Liver (tissue), 9 donors: ENCODE results near the gene CPN1. TPM values are rescaled to one million over a fixed set of nuclear protein-coding genes. Genes with fewer than 3 reads are reported as not detected.

ENCODE experiments used
- DNase-seq: peaks from one replicate; pipeline ENCODE4 v3.0.0-alpha.2; 2017; ENCODE audit warnings: low spot score
- H3K27ac ChIP-seq, 2 donors: one replicate each; pipeline ENCODE4 v1.7.0; 2013; ENCODE audit warnings: inconsistent platforms in 2 of 2, low read length in 2 of 2, control low read depth in 1 of 2, low read depth in 1 of 2, mild to moderate bottlenecking in 1 of 2
- H3K27me3 ChIP-seq, 4 donors: one replicate each; pipeline versions ENCODE4 v1.6.1 to v1.7.0; 2013; ENCODE audit warnings: low read length in 3 of 4, inconsistent platforms in 1 of 4, mild to moderate bottlenecking in 1 of 4, moderate library complexity in 1 of 4; ENCODE audit not compliant: control insufficient read depth in 4 of 4, insufficient read depth in 4 of 4
- H3K36me3 ChIP-seq, 4 donors: one replicate each; pipeline versions ENCODE4 v1.6.1 to v1.7.0; 2013; ENCODE audit warnings: low read length in 3 of 4, mild to moderate bottlenecking in 3 of 4, low read depth in 1 of 4, moderate library complexity in 1 of 4; ENCODE audit not compliant: control insufficient read depth in 4 of 4, insufficient read depth in 3 of 4
- H3K4me1 ChIP-seq, 4 donors: one replicate each; pipeline versions ENCODE4 v1.6.1 to v1.7.0; 2013; ENCODE audit warnings: low read length in 3 of 4, mild to moderate bottlenecking in 3 of 4, moderate library complexity in 1 of 4; ENCODE audit not compliant: control insufficient read depth in 4 of 4, insufficient read depth in 4 of 4
- H3K4me3 ChIP-seq, 3 donors: one replicate each; pipeline versions ENCODE4 v1.6.1 to v1.7.0; 2013; ENCODE audit warnings: low read length in 3 of 3, control low read depth in 1 of 3, low read depth in 1 of 3, mild to moderate bottlenecking in 1 of 3
- H3K9ac ChIP-seq, 2 donors: one replicate each; pipeline ENCODE4 v1.7.0; 2013; ENCODE audit warnings: low read length in 2 of 2, mild to moderate bottlenecking in 2 of 2, moderate library complexity in 2 of 2, control low read depth in 1 of 2, low read depth in 1 of 2
- H3K9me3 ChIP-seq, 4 donors: one replicate each; pipeline versions ENCODE4 v1.6.1 to v1.7.0; 2013; ENCODE audit warnings: low read length in 3 of 4; ENCODE audit not compliant: control insufficient read depth in 4 of 4
- EGR1 ChIP-seq, 2 donors: IDR thresholded peaks; 2 replicates each; pipeline ENCODE4 v1.6.1; 2016 to 2018; ENCODE audit warnings: antibody characterized with exemption in 2 of 2, low read depth in 2 of 2
- FOXA1 ChIP-seq: IDR thresholded peaks from 2 replicates; pipeline ENCODE4 v1.6.1; 2016; ENCODE audit warnings: antibody characterized with exemption
- FOXA2 ChIP-seq: IDR thresholded peaks from 2 replicates; pipeline ENCODE4 v1.6.1; 2016; ENCODE audit warnings: antibody characterized with exemption
- GABPA ChIP-seq, 2 donors: IDR thresholded peaks in 1 of 2; conservative IDR thresholded peaks in 1 of 2; 2 replicates each; pipeline ENCODE4 v1.6.1; 2016; ENCODE audit warnings: antibody characterized with exemption in 2 of 2, mild to moderate bottlenecking in 1 of 2, moderate library complexity in 1 of 2
- HNF4A ChIP-seq, 2 donors: conservative IDR thresholded peaks; 2 replicates each; pipeline ENCODE4 v1.6.1; 2016; ENCODE audit warnings: antibody characterized with exemption in 2 of 2, mild to moderate bottlenecking in 2 of 2
- HNF4G ChIP-seq: IDR thresholded peaks from 2 replicates; pipeline ENCODE4 v1.6.1; 2016; ENCODE audit warnings: antibody characterized with exemption
- JUND ChIP-seq, 2 donors: IDR thresholded peaks; 2 replicates each; pipeline ENCODE4 v1.6.1; 2016; ENCODE audit warnings: antibody characterized with exemption in 2 of 2
- RAD21 ChIP-seq, 2 donors: IDR thresholded peaks; 2 replicates each; pipeline ENCODE4 v1.6.1; 2016; ENCODE audit warnings: antibody characterized with exemption in 2 of 2, mild to moderate bottlenecking in 2 of 2
- RXRA ChIP-seq, 2 donors: IDR thresholded peaks; 2 replicates each; pipeline ENCODE4 v1.6.1; 2017 to 2018; ENCODE audit warnings: antibody characterized with exemption in 2 of 2, mild to moderate bottlenecking in 1 of 2
- SP1 ChIP-seq: IDR thresholded peaks from 2 replicates; pipeline ENCODE4 v1.6.1; 2018; ENCODE audit warnings: antibody characterized with exemption, mild to moderate bottlenecking
- TAF1 ChIP-seq: conservative IDR thresholded peaks from 2 replicates; pipeline ENCODE4 v1.6.1; 2016; ENCODE audit warnings: antibody characterized with exemption, mild to moderate bottlenecking
- YY1 ChIP-seq: IDR thresholded peaks from 2 replicates; pipeline ENCODE4 v1.6.1; 2016; ENCODE audit warnings: antibody characterized with exemption, mild to moderate bottlenecking
- WGBS: extraction: QIAGEN DNeasy Blood & Tissue Kit; methylation state at CpG from one replicate; pipeline ENCODE4 v1.1.7; 2013; 5-methylcytosine and 5-hydroxymethylcytosine counted together
- polyA plus RNA-seq, 2 donors: library from polyadenylated mRNA; stranded (reverse) in 1 of 2; unstranded in 1 of 2; fragments of 200-250 nt in 1 of 2; fragments of >200 nt in 1 of 2; fragmentation: Nextera tagmentation in 1 of 2; extraction: Ambion mirVana in 1 of 2; gene quantifications; one replicate each; pipeline versions ENCODE4 v1.2.1 to v1.2.3, GENCODE V29; 2013 to 2015
- total RNA-seq, 2 donors: library from RNA; depleted of rRNA; stranded (reverse); fragments of >200 nt; gene quantifications; one replicate each; pipeline ENCODE4 v1.2.3, GENCODE V29; 2014
- TF ChIP-seq, protein P1 (sequence below): IDR thresholded peaks from 2 replicates; pipeline ENCODE4 v1.6.1; 2016; ENCODE audit warnings: antibody characterized with exemption
- TF ChIP-seq, protein P2 (sequence below): IDR thresholded peaks from 2 replicates; pipeline ENCODE4 v1.6.1; 2016; ENCODE audit warnings: antibody characterized with exemption
- TF ChIP-seq, protein P3 (sequence below): fragments of 150-350 bp; IDR thresholded peaks from 2 replicates; pipeline ENCODE4 v1.5.1; 2017; ENCODE audit warnings: improper control_type of control experiment, low read depth, low read length; ENCODE audit not compliant: missing input control
- TF ChIP-seq, protein P4 (sequence below): IDR thresholded peaks from 2 replicates; pipeline ENCODE4 v1.6.1; 2016; ENCODE audit warnings: antibody characterized with exemption, mild to moderate bottlenecking
- TF ChIP-seq, protein P5 (sequence below): IDR thresholded peaks from 2 replicates; pipeline ENCODE4 v1.6.1; 2016; ENCODE audit warnings: antibody characterized with exemption
- donor health status: healthy.
- donor health status: healthy.
- donor health status: healthy.
- donor health status: healthy.
- donor health status: healthy.

Gene CPN1
- total and polyA plus RNA-seq, 4 donors, result 30.4 to 119 (median 96.8) TPM

DNA sequence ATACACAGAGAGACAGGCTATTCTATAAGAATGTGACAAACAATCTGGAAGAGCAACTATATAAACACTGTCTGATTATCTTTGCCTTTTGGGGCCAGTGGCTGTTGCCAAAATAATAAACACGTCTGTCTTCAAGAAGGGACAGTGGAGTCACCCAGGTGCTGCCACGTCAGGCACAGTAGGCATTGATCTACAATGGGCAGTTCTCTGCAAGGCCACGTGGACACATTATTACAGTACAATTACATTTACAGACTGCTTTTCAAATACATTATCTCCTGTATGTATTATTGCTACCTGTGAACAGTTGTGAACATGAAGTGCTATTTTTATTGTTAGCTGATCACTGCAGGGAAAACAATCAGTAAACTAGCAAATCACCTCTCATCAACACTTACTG lies 86.0 kb downstream of the CPN1 start:
- H3K9ac ChIP-seq, result no peak overlapping the region
- H3K4me1 ChIP-seq, result peaks cover 0 to 13% (median 4%) of the 10 kb centered on the region in 4 donors
- no peak overlapping the region for H3K4me3 ChIP-seq
- no peaks in the 10 kb centered on the region for H3K36me3 ChIP-seq
- no peak overlapping the region for H3K27ac ChIP-seq
- no peak for TF ChIP-seq RAD21 (IDR thresholded peaks at IDR 0.05)
- no peak for TF ChIP-seq JUND (IDR thresholded peaks at IDR 0.05)
- no peak for TF ChIP-seq RXRA (IDR thresholded peaks at IDR 0.05)
- TF ChIP-seq, protein P1, sequence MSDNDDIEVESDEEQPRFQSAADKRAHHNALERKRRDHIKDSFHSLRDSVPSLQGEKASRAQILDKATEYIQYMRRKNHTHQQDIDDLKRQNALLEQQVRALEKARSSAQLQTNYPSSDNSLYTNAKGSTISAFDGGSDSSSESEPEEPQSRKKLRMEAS, result no peak
- no peak for TF ChIP-seq SP1
- no peak for TF ChIP-seq GABPA (IDR thresholded peaks at IDR 0.05 in 1 of 2, conservative IDR thresholded peaks at IDR 0.05 in 1 of 2)
- TF ChIP-seq, protein P2, sequence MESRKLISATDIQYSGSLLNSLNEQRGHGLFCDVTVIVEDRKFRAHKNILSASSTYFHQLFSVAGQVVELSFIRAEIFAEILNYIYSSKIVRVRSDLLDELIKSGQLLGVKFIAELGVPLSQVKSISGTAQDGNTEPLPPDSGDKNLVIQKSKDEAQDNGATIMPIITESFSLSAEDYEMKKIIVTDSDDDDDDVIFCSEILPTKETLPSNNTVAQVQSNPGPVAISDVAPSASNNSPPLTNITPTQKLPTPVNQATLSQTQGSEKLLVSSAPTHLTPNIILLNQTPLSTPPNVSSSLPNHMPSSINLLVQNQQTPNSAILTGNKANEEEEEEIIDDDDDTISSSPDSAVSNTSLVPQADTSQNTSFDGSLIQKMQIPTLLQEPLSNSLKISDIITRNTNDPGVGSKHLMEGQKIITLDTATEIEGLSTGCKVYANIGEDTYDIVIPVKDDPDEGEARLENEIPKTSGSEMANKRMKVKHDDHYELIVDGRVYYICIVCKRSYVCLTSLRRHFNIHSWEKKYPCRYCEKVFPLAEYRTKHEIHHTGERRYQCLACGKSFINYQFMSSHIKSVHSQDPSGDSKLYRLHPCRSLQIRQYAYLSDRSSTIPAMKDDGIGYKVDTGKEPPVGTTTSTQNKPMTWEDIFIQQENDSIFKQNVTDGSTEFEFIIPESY, result no peak
- TF ChIP-seq, protein P3, sequence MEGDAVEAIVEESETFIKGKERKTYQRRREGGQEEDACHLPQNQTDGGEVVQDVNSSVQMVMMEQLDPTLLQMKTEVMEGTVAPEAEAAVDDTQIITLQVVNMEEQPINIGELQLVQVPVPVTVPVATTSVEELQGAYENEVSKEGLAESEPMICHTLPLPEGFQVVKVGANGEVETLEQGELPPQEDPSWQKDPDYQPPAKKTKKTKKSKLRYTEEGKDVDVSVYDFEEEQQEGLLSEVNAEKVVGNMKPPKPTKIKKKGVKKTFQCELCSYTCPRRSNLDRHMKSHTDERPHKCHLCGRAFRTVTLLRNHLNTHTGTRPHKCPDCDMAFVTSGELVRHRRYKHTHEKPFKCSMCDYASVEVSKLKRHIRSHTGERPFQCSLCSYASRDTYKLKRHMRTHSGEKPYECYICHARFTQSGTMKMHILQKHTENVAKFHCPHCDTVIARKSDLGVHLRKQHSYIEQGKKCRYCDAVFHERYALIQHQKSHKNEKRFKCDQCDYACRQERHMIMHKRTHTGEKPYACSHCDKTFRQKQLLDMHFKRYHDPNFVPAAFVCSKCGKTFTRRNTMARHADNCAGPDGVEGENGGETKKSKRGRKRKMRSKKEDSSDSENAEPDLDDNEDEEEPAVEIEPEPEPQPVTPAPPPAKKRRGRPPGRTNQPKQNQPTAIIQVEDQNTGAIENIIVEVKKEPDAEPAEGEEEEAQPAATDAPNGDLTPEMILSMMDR, result no peak
- TF ChIP-seq EGR1 (IDR thresholded peaks at IDR 0.05; ENCODE audit: low read depth in 2 of 2), result no peak
- TF ChIP-seq, protein P4, sequence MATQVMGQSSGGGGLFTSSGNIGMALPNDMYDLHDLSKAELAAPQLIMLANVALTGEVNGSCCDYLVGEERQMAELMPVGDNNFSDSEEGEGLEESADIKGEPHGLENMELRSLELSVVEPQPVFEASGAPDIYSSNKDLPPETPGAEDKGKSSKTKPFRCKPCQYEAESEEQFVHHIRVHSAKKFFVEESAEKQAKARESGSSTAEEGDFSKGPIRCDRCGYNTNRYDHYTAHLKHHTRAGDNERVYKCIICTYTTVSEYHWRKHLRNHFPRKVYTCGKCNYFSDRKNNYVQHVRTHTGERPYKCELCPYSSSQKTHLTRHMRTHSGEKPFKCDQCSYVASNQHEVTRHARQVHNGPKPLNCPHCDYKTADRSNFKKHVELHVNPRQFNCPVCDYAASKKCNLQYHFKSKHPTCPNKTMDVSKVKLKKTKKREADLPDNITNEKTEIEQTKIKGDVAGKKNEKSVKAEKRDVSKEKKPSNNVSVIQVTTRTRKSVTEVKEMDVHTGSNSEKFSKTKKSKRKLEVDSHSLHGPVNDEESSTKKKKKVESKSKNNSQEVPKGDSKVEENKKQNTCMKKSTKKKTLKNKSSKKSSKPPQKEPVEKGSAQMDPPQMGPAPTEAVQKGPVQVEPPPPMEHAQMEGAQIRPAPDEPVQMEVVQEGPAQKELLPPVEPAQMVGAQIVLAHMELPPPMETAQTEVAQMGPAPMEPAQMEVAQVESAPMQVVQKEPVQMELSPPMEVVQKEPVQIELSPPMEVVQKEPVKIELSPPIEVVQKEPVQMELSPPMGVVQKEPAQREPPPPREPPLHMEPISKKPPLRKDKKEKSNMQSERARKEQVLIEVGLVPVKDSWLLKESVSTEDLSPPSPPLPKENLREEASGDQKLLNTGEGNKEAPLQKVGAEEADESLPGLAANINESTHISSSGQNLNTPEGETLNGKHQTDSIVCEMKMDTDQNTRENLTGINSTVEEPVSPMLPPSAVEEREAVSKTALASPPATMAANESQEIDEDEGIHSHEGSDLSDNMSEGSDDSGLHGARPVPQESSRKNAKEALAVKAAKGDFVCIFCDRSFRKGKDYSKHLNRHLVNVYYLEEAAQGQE, result no peak
- no peak for TF ChIP-seq TAF1
- TF ChIP-seq HNF4A (conservative IDR thresholded peaks at IDR 0.05), result no peak
- no peak for TF ChIP-seq FOXA1
- no peak for TF ChIP-seq HNF4G
- TF ChIP-seq YY1, result no peak
- TF ChIP-seq, protein P5, sequence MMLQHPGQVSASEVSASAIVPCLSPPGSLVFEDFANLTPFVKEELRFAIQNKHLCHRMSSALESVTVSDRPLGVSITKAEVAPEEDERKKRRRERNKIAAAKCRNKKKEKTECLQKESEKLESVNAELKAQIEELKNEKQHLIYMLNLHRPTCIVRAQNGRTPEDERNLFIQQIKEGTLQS, result no peak
- TF ChIP-seq FOXA2, result no peak
- WGBS, result 85% methylated on average over 3 of the region's 3 CpGs
- no peaks in the 10 kb centered on the region for H3K27me3 ChIP-seq
- no peaks in the 10 kb centered on the region for H3K9me3 ChIP-seq
- DNase-seq, result no peak
